ENCODE data around the gene NPTXR. TPM values are rescaled to one million over a fixed set of nuclear protein-coding genes. Genes with fewer than 3 reads are reported as not detected.

The NPTXR gene
- total and polyA plus RNA-seq, 4 donors = 0.05 to 0.45 (median 0.16) TPM

GRCh38 chr22:38844315-38845003 is 631 bp upstream of the NPTXR start:
- WGBS = 13% methylated on average over 22 of the region's 22 CpGs
- Histone ChIP-seq H3K4me1 (ENCODE audit: control insufficient read depth in 4 of 4, insufficient read depth in 4 of 4, low read length in 3 of 4) (peaks cover 0 to 12% (median 7%) of the 10 kb centered on the region in 4 donors), H3K27me3 (ENCODE audit: control insufficient read depth in 4 of 4, insufficient read depth in 4 of 4, low read length in 3 of 4) (peaks cover 0 to 8% (median 1%) of the 10 kb centered on the region in 4 donors), H3K4me3 (ENCODE audit: low read depth in 1 of 3, low read length in 3 of 3) (peak overlapping the region in 1 of 3 donors; percentile 57), H3K36me3 (ENCODE audit: control insufficient read depth in 4 of 4, insufficient read depth in 3 of 4, low read depth in 1 of 4, low read length in 3 of 4) (no peaks in the 10 kb centered on the region), H3K9ac (ENCODE audit: low read depth in 1 of 2, low read length in 2 of 2) (no peak overlapping the region), H3K27ac (ENCODE audit: low read depth in 1 of 2, low read length in 2 of 2) (no peak overlapping the region), H3K9me3 (ENCODE audit: control insufficient read depth in 4 of 4, low read length in 3 of 4) (no peaks in the 10 kb centered on the region)
- TF ChIP-seq JUND (IDR thresholded peaks at IDR 0.05) (no peak), ATF3 (IDR thresholded peaks at IDR 0.05) (no peak), HNF4G (IDR thresholded peaks at IDR 0.05) (no peak), REST (IDR thresholded peaks at IDR 0.05) (no peak), MAX (IDR thresholded peaks at IDR 0.05) (no peak), SP1 (IDR thresholded peaks at IDR 0.05) (no peak), FOXA1 (IDR thresholded peaks at IDR 0.05) (no peak), RAD21 (IDR thresholded peaks at IDR 0.05) (no peak), FOXA2 (IDR thresholded peaks at IDR 0.05) (no peak), HNF4A (conservative IDR thresholded peaks at IDR 0.05) (no peak), TAF1 (conservative IDR thresholded peaks at IDR 0.05) (no peak), EGR1 (IDR thresholded peaks at IDR 0.05; ENCODE audit: low read depth in 2 of 2) (no peak), CTCF (IDR thresholded peaks at IDR 0.05; ENCODE audit: low read depth, low read length, missing input control) (no peak), GABPA (IDR thresholded peaks at IDR 0.05 in 1 of 2, conservative IDR thresholded peaks at IDR 0.05 in 1 of 2) (no peak)
- DNase-seq (ENCODE audit: low spot score) = no peak

- Histone ChIP-seq H3K36me3 (ENCODE audit: control insufficient read depth in 4 of 4, insufficient read depth in 3 of 4, low read depth in 1 of 4, low read length in 3 of 4) (no peaks in the 10 kb centered on the region), H3K4me1 (ENCODE audit: control insufficient read depth in 4 of 4, insufficient read depth in 4 of 4, low read length in 3 of 4) (peaks cover 0 to 12% (median 7%) of the 10 kb centered on the region in 4 donors), H3K9ac (ENCODE audit: low read depth in 1 of 2, low read length in 2 of 2) (no peak overlapping the region), H3K9me3 (ENCODE audit: control insufficient read depth in 4 of 4, low read length in 3 of 4) (no peaks in the 10 kb centered on the region), H3K4me3 (ENCODE audit: low read depth in 1 of 3, low read length in 3 of 3) (peak overlapping the region in 1 of 3 donors; percentile 57), H3K27ac (ENCODE audit: low read depth in 1 of 2, low read length in 2 of 2) (no peak overlapping the region), H3K27me3 (ENCODE audit: control insufficient read depth in 4 of 4, insufficient read depth in 4 of 4, low read length in 3 of 4) (peaks cover 0 to 8% (median 1%) of the 10 kb centered on the region in 4 donors)
- no peak for DNase-seq (ENCODE audit: low spot score)
- WGBS = 3% methylated on average over 68 of the region's 68 CpGs
- no peak for TF ChIP-seq FOXA2 (IDR thresholded peaks at IDR 0.05)
- no peak for TF ChIP-seq RAD21 (IDR thresholded peaks at IDR 0.05)
- no peak for TF ChIP-seq GABPA (IDR thresholded peaks at IDR 0.05 in 1 of 2, conservative IDR thresholded peaks at IDR 0.05 in 1 of 2)
- TF ChIP-seq ZBTB33 (IDR thresholded peaks at IDR 0.05) = no peak
Measured at GRCh38 chr22:38843201-38843656, 599 bp downstream of the NPTXR start.

Data from liver (tissue), 9 donors.